WTC11 (cell line): ENCODE measurements around the gene DNAAF1. TPM values are rescaled to one million over a fixed set of nuclear protein-coding genes. Genes with fewer than 3 reads are reported as not detected.

Experiments
- ATAC-seq: fragments of 200-7000 bp; cut with Tn5 transposase; 2 replicates; pipeline ENCODE4 v1.10.0; 2021; ENCODE audit warnings: mild to moderate bottlenecking, moderate library complexity
- CTCF ChIA-PET: fragments of 300-600 bp; sonication (Branson Sonifier 250); formaldehyde crosslinking; loops from one replicate; lab custom pipeline; 2021; ENCODE audit warnings: antibody characterized with exemption; lab: Charles Lee
- POLR2A ChIA-PET: fragments of 350-600 bp; sonication (Branson Sonifier 250); formaldehyde crosslinking; loops from one replicate; lab custom pipeline; 2021; ENCODE audit warnings: antibody characterized with exemption; lab: Charles Lee
- DNase-seq: peaks from one replicate; pipeline ENCODE4 v3.0.0; 2021; ENCODE audit warnings: low spot score
- H3K27ac Mint-ChIP-seq: 2 replicates; pipeline ENCODE4 v1.8.0; 2021; ENCODE audit warnings: mixed read lengths
- H3K27me3 Mint-ChIP-seq: 2 replicates; pipeline ENCODE4 v1.8.0; 2021; ENCODE audit warnings: low read depth, mild to moderate bottlenecking, moderate library complexity, mixed read lengths
- H3K36me3 Mint-ChIP-seq: 2 replicates; pipeline ENCODE4 v1.8.0; 2021; ENCODE audit warnings: mixed read lengths
- H3K4me1 Mint-ChIP-seq: 2 replicates; pipeline ENCODE4 v1.8.0; 2022; ENCODE audit warnings: mixed read lengths
- H3K4me3 Mint-ChIP-seq: 2 replicates; pipeline ENCODE4 v1.8.0; 2021; ENCODE audit warnings: mild to moderate bottlenecking, moderate library complexity, mixed read lengths
- H3K9me3 Mint-ChIP-seq: 2 replicates; pipeline ENCODE4 v1.8.0; 2021; ENCODE audit warnings: mixed read lengths
- E2F5 ChIP-seq: sonication (generic); formaldehyde crosslinking; IDR thresholded peaks from 2 replicates; pipeline ENCODE4 v1.8.1; 2022; ENCODE audit warnings: mild to moderate bottlenecking, moderate library complexity, missing genetic modification reagents
- ERG ChIP-seq: fragments of 250-450 bp; sonication (Bioruptor Pico); IDR thresholded peaks from 2 replicates; pipeline ENCODE4 v1.8.0; 2021; ENCODE audit warnings: mild to moderate bottlenecking
- ESRRA ChIP-seq: sonication (generic); formaldehyde crosslinking; IDR thresholded peaks from 2 replicates; pipeline ENCODE4 v1.8.1; 2022; ENCODE audit warnings: mild to moderate bottlenecking, missing genetic modification reagents, borderline replicate concordance
- FOXP1 ChIP-seq: sonication (generic); formaldehyde crosslinking; IDR thresholded peaks from 2 replicates; pipeline ENCODE4 v1.8.0; 2022; ENCODE audit warnings: missing genetic modification reagents, mild to moderate bottlenecking, moderate library complexity, borderline replicate concordance
- GABPB1 ChIP-seq: sonication (generic); formaldehyde crosslinking; IDR thresholded peaks from 2 replicates; pipeline ENCODE4 v1.8.1; 2023; ENCODE audit warnings: mild to moderate bottlenecking, missing genetic modification reagents
- MLX ChIP-seq: sonication (generic); formaldehyde crosslinking; IDR thresholded peaks from 2 replicates; pipeline ENCODE4 v1.8.1; 2023; ENCODE audit warnings: mild to moderate bottlenecking, missing genetic modification reagents, moderate library complexity
- MXD4 ChIP-seq: fragments of 250-450 bp; sonication (Bioruptor Pico); IDR thresholded peaks from 2 replicates; pipeline ENCODE4 v1.8.0; 2021; ENCODE audit warnings: mild to moderate bottlenecking, moderate library complexity, borderline replicate concordance
- NFE2L1 ChIP-seq: sonication (generic); formaldehyde crosslinking; IDR thresholded peaks from 2 replicates; pipeline ENCODE4 v1.8.1; 2023; ENCODE audit warnings: missing genetic modification reagents
- NFYB ChIP-seq: sonication (generic); formaldehyde crosslinking; conservative IDR thresholded peaks from 2 replicates; pipeline ENCODE4 v1.8.0; 2022; ENCODE audit warnings: low read depth, missing genetic modification reagents
- NR2C2 ChIP-seq: sonication (generic); formaldehyde crosslinking; IDR thresholded peaks from 2 replicates; pipeline ENCODE4 v1.8.0; 2022; ENCODE audit warnings: mild to moderate bottlenecking, missing genetic modification reagents
- NR3C1 ChIP-seq: sonication (generic); formaldehyde crosslinking; conservative IDR thresholded peaks from 2 replicates; pipeline ENCODE4 v1.8.1; 2023; ENCODE audit warnings: low read depth, mild to moderate bottlenecking, missing genetic modification reagents
- PRDM15 ChIP-seq: sonication (generic); formaldehyde crosslinking; IDR thresholded peaks from 2 replicates; pipeline ENCODE4 v1.8.0; 2022; ENCODE audit warnings: missing genetic modification reagents
- RELA ChIP-seq: sonication (generic); formaldehyde crosslinking; IDR thresholded peaks from 2 replicates; pipeline ENCODE4 v1.8.1; 2022; ENCODE audit warnings: missing genetic modification reagents, mild to moderate bottlenecking, borderline replicate concordance
- SOX15 ChIP-seq: fragments of 250-450 bp; sonication (Bioruptor Pico); IDR thresholded peaks from 2 replicates; pipeline ENCODE4 v1.9.0; 2021; ENCODE audit warnings: mild to moderate bottlenecking
- SP1 ChIP-seq: sonication (generic); formaldehyde crosslinking; conservative IDR thresholded peaks from 2 replicates; pipeline ENCODE4 v1.8.1; 2022; ENCODE audit warnings: missing genetic modification reagents
- USF2 ChIP-seq: sonication (generic); formaldehyde crosslinking; IDR thresholded peaks from 2 replicates; pipeline ENCODE4 v1.8.1; 2023; ENCODE audit warnings: mild to moderate bottlenecking, missing genetic modification reagents, moderate library complexity
- ZBTB21 ChIP-seq: sonication (generic); formaldehyde crosslinking; IDR thresholded peaks from 2 replicates; pipeline ENCODE4 v1.8.1; 2023; ENCODE audit warnings: mild to moderate bottlenecking, missing genetic modification reagents, borderline replicate concordance
- ZBTB43 ChIP-seq: sonication (generic); formaldehyde crosslinking; IDR thresholded peaks from 2 replicates; pipeline ENCODE4 v1.8.1; 2023; ENCODE audit warnings: mild to moderate bottlenecking, missing genetic modification reagents
- ZNF263 ChIP-seq: sonication (generic); formaldehyde crosslinking; IDR thresholded peaks from 2 replicates; pipeline ENCODE4 v1.8.1; 2022; ENCODE audit warnings: low read depth, mild to moderate bottlenecking, moderate library complexity, missing genetic modification reagents
- ZNF423 ChIP-seq: fragments of 250-450 bp; sonication (Bioruptor Pico); IDR thresholded peaks from 2 replicates; pipeline ENCODE4 v2.1.2; 2022; ENCODE audit warnings: mild to moderate bottlenecking, moderate library complexity
- ZNF512 ChIP-seq: sonication (generic); formaldehyde crosslinking; IDR thresholded peaks from 2 replicates; pipeline ENCODE4 v1.8.1; 2022; ENCODE audit warnings: missing genetic modification reagents, borderline replicate concordance
- ZNF671 ChIP-seq: fragments of 250-450 bp; sonication (Bioruptor Pico); IDR thresholded peaks from 2 replicates; pipeline ENCODE4 v1.8.0; 2021; ENCODE audit warnings: mild to moderate bottlenecking
- total RNA-seq: library from RNA; stranded (reverse); gene quantifications from 3 replicates; pipeline ENCODE4 v1.2.3, GENCODE V29; 2021

Gene DNAAF1
- total RNA-seq, 1 experiment from 2014 or later = 0.20 TPM

GRCh38 chr16:84107921-84108320 is 37.2 kb upstream of the DNAAF1 start (continued):
- TF ChIP-seq PRDM15 (CRISPR knock-in tag) (no peak), MXD4 (CRISPR knock-in tag) (no peak), ZBTB21 (CRISPR knock-in tag) (no peak), SOX15 (CRISPR knock-in tag) (no peak), ZBTB43 (CRISPR knock-in tag) (no peak), ZNF512 (no peak), RELA (CRISPR knock-in tag) (no peak), GABPB1 (CRISPR knock-in tag) (no peak), ZNF423 (CRISPR knock-in tag) (no peak), NR2C2 (CRISPR knock-in tag) (no peak), NR3C1 (CRISPR knock-in tag) (no peak), FOXP1 (CRISPR knock-in tag) (no peak)

- no peak for ATAC-seq
- ChIA-PET POLR2A (no interaction called here), CTCF (interaction anchor here (0.6 to 1.3 kb wide), 3 partner anchors 33 to 396 kb away, joined by 3 read pairs; no protein-coding TSS in a partner anchor)
- H3K27ac Mint-ChIP-seq = peak overlapping the region; percentile 48; the same call in 1 of the 2 replicates
- no peaks in the 10 kb centered on the region for H3K36me3 Mint-ChIP-seq
- H3K4me3 Mint-ChIP-seq = no peak overlapping the region
- no peak for DNase-seq
- no peaks in the 10 kb centered on the region for H3K27me3 Mint-ChIP-seq
- H3K4me1 Mint-ChIP-seq = peaks cover 22% of the 10 kb centered on the region
- no peaks in the 10 kb centered on the region for H3K9me3 Mint-ChIP-seq
- no peak for TF ChIP-seq USF2 (CRISPR knock-in tag)
- no peak for TF ChIP-seq ZNF671 (CRISPR knock-in tag)
- no peak for TF ChIP-seq NFYB
- no peak for TF ChIP-seq ERG
- no peak for TF ChIP-seq SOX15 (CRISPR knock-in tag)
- no peak for TF ChIP-seq ESRRA (CRISPR knock-in tag)
- TF ChIP-seq NFE2L1 = no peak
- no peak for TF ChIP-seq ZNF263 (CRISPR knock-in tag)
- no peak for TF ChIP-seq E2F5 (CRISPR knock-in tag)
- no peak for TF ChIP-seq PRDM15 (CRISPR knock-in tag)
- TF ChIP-seq SP1 (CRISPR knock-in tag) = no peak
- no peak for TF ChIP-seq MLX (CRISPR knock-in tag)
Observed at GRCh38 chr16:84109598-84110335, 35.3 kb upstream of the DNAAF1 start.
